HEK293 (cell line): ENCODE data around the gene HIPK4.

ENCODE experiments used
- CTCF ChIA-PET: fragments of 350-600 bp; formaldehyde crosslinking; extraction: SDS; loops from one replicate; lab custom pipeline; 2021; ENCODE audit warnings: antibody characterized with exemption; lab: Yijun Ruan, JAX
- POLR2A ChIA-PET: fragments of 300-600 bp; formaldehyde crosslinking; extraction: SDS; loops from one replicate; lab custom pipeline; 2020; ENCODE audit warnings: antibody characterized with exemption, inconsistent platforms; lab: Yijun Ruan, JAX
- H3K27ac ChIP-seq: fragments of 200-500 bp; sonication (Bioruptor generic); 2 replicates; pipeline ENCODE4 v1.5.1; 2014; ENCODE audit warnings: low read depth, low read length, control low read depth, inconsistent platforms; ENCODE audit errors: extremely low read depth
- H3K36me3 ChIP-seq, 2 experiments: fragments of 200-500 bp in 1 of 2; sonication (Bioruptor generic) in 1 of 2; 1 replicate in 1 of 2; 2 replicates in 1 of 2; pipeline ENCODE4 v1.5.1; 2014 to 2017; ENCODE audit warnings: inconsistent platforms in 2 of 2, low read length in 2 of 2; ENCODE audit not compliant: control insufficient read depth in 2 of 2, insufficient read depth in 1 of 2
- H3K4me1 ChIP-seq: fragments of 200-500 bp; sonication (Bioruptor generic); 2 replicates; pipeline ENCODE4 v1.5.1; 2014; ENCODE audit warnings: mild to moderate bottlenecking, low read length, inconsistent platforms; ENCODE audit not compliant: control insufficient read depth, insufficient read depth
- H3K4me3 ChIP-seq: 2 replicates; pipeline ENCODE4 v1.5.1; 2011; ENCODE audit warnings: low read depth, mild to moderate bottlenecking, control low read depth, low read length, moderate library complexity
- H3K9me3 ChIP-seq: fragments of 200-500 bp; sonication (Bioruptor generic); 2 replicates; pipeline ENCODE4 v1.5.1; 2014; ENCODE audit warnings: low read depth, low read length, inconsistent platforms; ENCODE audit not compliant: control insufficient read depth, insufficient read depth
- HOXA7 ChIP-seq: sonication (generic); formaldehyde crosslinking; IDR thresholded peaks from 2 replicates; pipeline ENCODE4 v1.8.1; 2022; ENCODE audit warnings: missing genetic modification reagents, borderline replicate concordance
- KLF16 ChIP-seq: fragments of 450-650 bp; formaldehyde crosslinking; IDR thresholded peaks from 2 replicates; pipeline ENCODE4 v1.5.1; 2017; ENCODE audit warnings: missing biosample characterization, missing genetic modification characterization
- KLF7 ChIP-seq: fragments of 450-650 bp; formaldehyde crosslinking; IDR thresholded peaks from 2 replicates; pipeline ENCODE4 v1.5.1; 2016; ENCODE audit warnings: missing biosample characterization, missing genetic modification characterization, borderline replicate concordance
- PRDM4 ChIP-seq: fragments of 450-650 bp; formaldehyde crosslinking; IDR thresholded peaks from 2 replicates; pipeline ENCODE4 v1.5.1; 2017; ENCODE audit warnings: missing biosample characterization, missing genetic modification characterization
- REPIN1 ChIP-seq: fragments of 450-650 bp; formaldehyde crosslinking; IDR thresholded peaks from 2 replicates; pipeline ENCODE4 v1.5.1; 2017; ENCODE audit warnings: missing biosample characterization, missing genetic modification characterization, low read depth
- SP2 ChIP-seq: fragments of 450-650 bp; formaldehyde crosslinking; IDR thresholded peaks from 2 replicates; pipeline ENCODE4 v1.5.1; 2016; ENCODE audit warnings: missing biosample characterization, missing genetic modification characterization
- YY2 ChIP-seq: fragments of 450-650 bp; formaldehyde crosslinking; IDR thresholded peaks from 2 replicates; pipeline ENCODE4 v1.5.1; 2016; ENCODE audit warnings: missing biosample characterization, missing genetic modification characterization
- ZNF114 ChIP-seq: fragments of 450-650 bp; formaldehyde crosslinking; IDR thresholded peaks from 2 replicates; pipeline ENCODE4 v1.5.0; 2017; ENCODE audit warnings: missing biosample characterization, missing genetic modification characterization
- ZNF133 ChIP-seq: fragments of 450-650 bp; formaldehyde crosslinking; IDR thresholded peaks from 2 replicates; pipeline ENCODE4 v1.5.1; 2016; ENCODE audit warnings: missing biosample characterization, missing genetic modification characterization
- ZNF148 ChIP-seq: fragments of 450-650 bp; formaldehyde crosslinking; IDR thresholded peaks from 2 replicates; pipeline ENCODE4 v1.5.0; 2017; ENCODE audit warnings: missing biosample characterization, missing genetic modification characterization, borderline replicate concordance
- ZNF155 ChIP-seq: fragments of 450-650 bp; formaldehyde crosslinking; IDR thresholded peaks from 2 replicates; pipeline ENCODE4 v1.5.1; 2016; ENCODE audit warnings: missing biosample characterization, missing genetic modification characterization
- ZNF2 ChIP-seq: fragments of 450-650 bp; formaldehyde crosslinking; IDR thresholded peaks from 2 replicates; pipeline ENCODE4 v1.5.1; 2016; ENCODE audit warnings: missing biosample characterization, missing genetic modification characterization
- ZNF202 ChIP-seq: fragments of 450-650 bp; formaldehyde crosslinking; IDR thresholded peaks from 2 replicates; pipeline ENCODE4 v1.5.1; 2016; ENCODE audit warnings: missing biosample characterization, missing genetic modification characterization, borderline replicate concordance
- ZNF23 ChIP-seq: fragments of 450-650 bp; formaldehyde crosslinking; IDR thresholded peaks from 2 replicates; pipeline ENCODE4 v1.5.1; 2016; ENCODE audit warnings: missing biosample characterization, missing genetic modification characterization, borderline replicate concordance
- ZNF24 ChIP-seq: fragments of 450-650 bp; formaldehyde crosslinking; IDR thresholded peaks from 2 replicates; pipeline ENCODE4 v1.5.1; 2016; ENCODE audit warnings: missing biosample characterization, missing genetic modification characterization
- ZNF26 ChIP-seq: fragments of 450-650 bp; formaldehyde crosslinking; IDR thresholded peaks from 2 replicates; pipeline ENCODE4 v1.5.1; 2016; ENCODE audit warnings: missing biosample characterization, missing genetic modification characterization
- ZNF311 ChIP-seq: fragments of 450-650 bp; formaldehyde crosslinking; IDR thresholded peaks from 2 replicates; pipeline ENCODE4 v1.5.1; 2017; ENCODE audit warnings: missing biosample characterization, missing genetic modification characterization, borderline replicate concordance
- ZNF324 ChIP-seq: fragments of 450-650 bp; formaldehyde crosslinking; IDR thresholded peaks from 2 replicates; pipeline ENCODE4 v1.5.1; 2016; ENCODE audit warnings: missing biosample characterization, missing genetic modification characterization
- ZNF362 ChIP-seq: fragments of 450-650 bp; formaldehyde crosslinking; IDR thresholded peaks from 2 replicates; pipeline ENCODE4 v1.5.1; 2016; ENCODE audit warnings: missing biosample characterization, missing genetic modification characterization
- ZNF391 ChIP-seq: fragments of 450-650 bp; formaldehyde crosslinking; IDR thresholded peaks from 2 replicates; pipeline ENCODE4 v1.5.1; 2016; ENCODE audit warnings: low read depth, missing biosample characterization, missing genetic modification characterization, borderline replicate concordance
- ZNF416 ChIP-seq: fragments of 450-650 bp; formaldehyde crosslinking; IDR thresholded peaks from 2 replicates; pipeline ENCODE4 v1.5.1; 2016; ENCODE audit warnings: missing biosample characterization, missing genetic modification characterization
- ZNF423 ChIP-seq: fragments of 450-650 bp; formaldehyde crosslinking; IDR thresholded peaks from 2 replicates; pipeline ENCODE4 v1.5.1; 2016; ENCODE audit warnings: missing biosample characterization, missing genetic modification characterization
- ZNF621 ChIP-seq: fragments of 450-650 bp; formaldehyde crosslinking; IDR thresholded peaks from 2 replicates; pipeline ENCODE4 v1.5.1; 2017; ENCODE audit warnings: missing biosample characterization, missing genetic modification characterization
- ZNF658 ChIP-seq: fragments of 450-650 bp; formaldehyde crosslinking; IDR thresholded peaks from 2 replicates; pipeline ENCODE4; 2016; ENCODE audit warnings: missing biosample characterization, missing genetic modification characterization
- ZNF677 ChIP-seq: fragments of 450-650 bp; IDR thresholded peaks from 2 replicates; pipeline ENCODE4 v1.5.0; 2018; ENCODE audit warnings: missing biosample characterization, mild to moderate bottlenecking, missing genetic modification characterization, moderate library complexity
- ZNF76 ChIP-seq: fragments of 450-650 bp; formaldehyde crosslinking; IDR thresholded peaks from 2 replicates; pipeline ENCODE4; 2016; ENCODE audit warnings: low read depth, missing biosample characterization, missing genetic modification characterization, borderline replicate concordance
- TF ChIP-seq, protein P1 (sequence below): fragments of 450-650 bp; IDR thresholded peaks from 2 replicates; pipeline ENCODE4 v1.5.1; 2018; ENCODE audit warnings: missing biosample characterization, mild to moderate bottlenecking, missing genetic modification characterization

The HIPK4 gene

DNA sequence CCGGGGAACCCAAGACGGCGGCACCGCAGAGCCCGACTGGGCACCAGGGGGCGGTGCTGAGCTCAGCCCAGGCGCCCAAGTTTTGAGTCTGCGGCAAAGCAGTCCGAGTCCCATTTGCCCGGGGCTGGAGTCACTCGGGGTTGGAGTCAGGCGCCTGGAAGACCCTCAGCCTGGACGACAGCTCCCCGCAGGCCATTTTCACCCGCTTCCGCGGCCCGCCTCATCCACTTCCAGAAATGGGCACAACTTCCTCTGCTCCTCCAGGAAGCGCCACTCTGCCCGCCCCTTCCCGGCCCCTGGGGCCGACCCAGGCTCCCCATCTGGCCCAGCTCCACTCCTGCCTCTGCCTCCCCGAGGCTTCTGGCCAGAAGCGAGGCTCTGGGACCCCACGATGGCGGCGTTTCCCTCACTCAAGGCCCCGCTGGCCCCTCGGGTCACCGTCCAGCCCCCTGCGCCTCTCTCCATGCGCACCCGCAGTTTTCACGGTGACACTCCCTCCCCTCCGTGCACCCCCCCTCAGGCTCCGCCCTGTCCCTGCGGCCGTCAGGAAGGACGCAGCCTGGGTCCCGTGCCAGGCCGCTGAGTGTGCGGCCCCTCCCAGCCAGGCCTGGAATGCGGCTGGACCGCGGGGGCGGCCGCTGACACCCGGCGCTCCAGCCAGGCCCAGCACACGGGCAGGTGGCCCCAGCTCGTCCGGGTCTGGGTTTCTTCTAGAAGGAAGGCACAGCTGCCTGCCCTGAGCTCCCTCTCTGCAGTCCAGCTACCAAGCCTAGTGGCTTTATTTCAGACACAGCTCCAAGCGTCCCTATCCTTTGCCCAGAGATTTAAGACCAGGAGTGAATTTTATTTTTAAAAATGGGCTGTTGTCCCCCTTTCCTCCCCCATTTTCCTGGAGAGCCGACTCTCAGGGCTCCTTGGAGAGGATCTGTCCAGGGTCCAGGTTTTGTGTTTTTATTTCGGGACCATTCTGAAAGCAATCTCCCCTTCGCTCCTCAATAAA, 31.1 kb upstream of the HIPK4 start:
- Histone ChIP-seq H3K9me3 (no peaks in the 10 kb centered on the region), H3K4me1 (peaks cover 21% of the 10 kb centered on the region), H3K27ac (peak overlapping the region; percentile 95), H3K4me3 (peak overlapping the region; percentile 63), H3K36me3 (peaks cover 13 to 15% of the 10 kb centered on the region in 2 experiments)
- ChIA-PET CTCF (interaction anchor here (0.6 to 3.4 kb wide), 56 partner anchors 9 to 285 kb away, joined by 3 to 40 read pairs (median 5); partner anchors contain the start of genes BLVRB and SERTAD3), POLR2A (interaction anchor here (0.6 to 9.2 kb wide), 42 partner anchors 9 to 1735 kb away, joined by 3 to 428 read pairs (median 4); partner anchors contain the start of genes AKT2, BLVRB, C19orf47 and DYRK1B)
- TF ChIP-seq ZNF114 (tag by site-specific recombination) = no peak
- no peak for TF ChIP-seq ZNF202 (tag by site-specific recombination)
- no peak for TF ChIP-seq ZNF26 (tag by site-specific recombination)
- TF ChIP-seq ZNF311 = no peak
- TF ChIP-seq ZNF391 = peak; percentile 74; the same call in 1 of the 2 replicates
- TF ChIP-seq, protein P1, sequence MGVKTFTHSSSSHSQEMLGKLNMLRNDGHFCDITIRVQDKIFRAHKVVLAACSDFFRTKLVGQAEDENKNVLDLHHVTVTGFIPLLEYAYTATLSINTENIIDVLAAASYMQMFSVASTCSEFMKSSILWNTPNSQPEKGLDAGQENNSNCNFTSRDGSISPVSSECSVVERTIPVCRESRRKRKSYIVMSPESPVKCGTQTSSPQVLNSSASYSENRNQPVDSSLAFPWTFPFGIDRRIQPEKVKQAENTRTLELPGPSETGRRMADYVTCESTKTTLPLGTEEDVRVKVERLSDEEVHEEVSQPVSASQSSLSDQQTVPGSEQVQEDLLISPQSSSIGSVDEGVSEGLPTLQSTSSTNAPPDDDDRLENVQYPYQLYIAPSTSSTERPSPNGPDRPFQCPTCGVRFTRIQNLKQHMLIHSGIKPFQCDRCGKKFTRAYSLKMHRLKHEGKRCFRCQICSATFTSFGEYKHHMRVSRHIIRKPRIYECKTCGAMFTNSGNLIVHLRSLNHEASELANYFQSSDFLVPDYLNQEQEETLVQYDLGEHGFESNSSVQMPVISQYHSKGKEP (tag by site-specific recombination) = peak; percentile 57
- peak; percentile 77 for TF ChIP-seq ZNF24 (tag by site-specific recombination)
- no peak for TF ChIP-seq ZNF155 (tag by site-specific recombination)
- TF ChIP-seq HOXA7 (CRISPR knock-in tag) = no peak
- TF ChIP-seq PRDM4 (tag by site-specific recombination) = peak; percentile 76
- TF ChIP-seq ZNF677 (tag by site-specific recombination) = no peak
- TF ChIP-seq ZNF362 (tag by site-specific recombination) = no peak
- TF ChIP-seq ZNF423 (tag by site-specific recombination) = 0 out of 2 replicates have a peak, but pooled peaks have one; percentile 21
- TF ChIP-seq ZNF621 (tag by site-specific recombination) = no peak
- peak; percentile 95 for TF ChIP-seq SP2 (tag by site-specific recombination)
- TF ChIP-seq KLF7 (tag by site-specific recombination) = peak; percentile 99
- TF ChIP-seq ZNF416 (tag by site-specific recombination) = no peak
- TF ChIP-seq ZNF148 (tag by site-specific recombination) = no peak
- TF ChIP-seq ZNF2 (tag by site-specific recombination) = peak; percentile 77
- TF ChIP-seq REPIN1 (tag by site-specific recombination) = no peak
- TF ChIP-seq ZNF76 (tag by site-specific recombination) = peak; percentile 71; the same call in 1 of the 2 replicates
- peak; percentile 98 for TF ChIP-seq KLF16 (tag by site-specific recombination)
- TF ChIP-seq ZNF658 (tag by site-specific recombination) = no peak
- TF ChIP-seq ZNF23 (tag by site-specific recombination) = no peak
- TF ChIP-seq YY2 (tag by site-specific recombination) = 0 out of 2 replicates have a peak, but pooled peaks have one; percentile 12
- peak; percentile 83 for TF ChIP-seq ZNF324
- TF ChIP-seq ZNF133 (tag by site-specific recombination) = no peak; the same call in 1 of the 2 replicates
